Measurements from ENCODE around the gene GMPS.
"Not testable (repeated sequence)": the region's sequence is repeated elsewhere in the genome, so short reads cannot be mapped to it uniquely, and the experiment has no call there.

Gene GMPS

GRCh38 chr3:155854141-155854940 is 16.1 kb upstream of the GMPS start, which contains the start of gene SLC33A1:
Gene SLC33A1 (minus strand): TSS chr3:155854427. CDS start chr3:155853997, 430 bp downstream.
- H3K36me3 ChIP-seq (ENCODE audit: control insufficient read depth, insufficient read depth, low read length): no peaks in the 10 kb centered on the region
- H3K27ac ChIP-seq (ENCODE audit: low read length): no peak within 1 kb of the TSS
- H3K27me3 ChIP-seq (ENCODE audit: control insufficient read depth, insufficient read depth, low read length): no peaks in the 10 kb centered on the region
- H3K4me1 ChIP-seq (ENCODE audit: control insufficient read depth, insufficient read depth, low read length): no peaks in the 10 kb centered on the region
- WGBS (ENCODE audit: insufficient coverage, insufficient read length): no CpG with 5 or more reads among the region's 50 CpGs
- no peaks in the 10 kb centered on the region for H3K9me3 ChIP-seq (ENCODE audit: control insufficient read depth, insufficient read depth, low read length)
- DNase-seq (ENCODE audit: low read depth, low spot score): peak; percentile 98
- H3K4me3 ChIP-seq (ENCODE audit: low read length): peak within 1 kb of the TSS; percentile 79

GRCh38 chr3:155859859-155860258 is 10.6 kb upstream of the GMPS start:
- no peak for DNase-seq (ENCODE audit: low read depth, low spot score)

GRCh38 chr3:155860424-155860823 is 10.0 kb upstream of the GMPS start:
- DNase-seq (ENCODE audit: low read depth, low spot score); H3K27ac ChIP-seq (ENCODE audit: low read length); H3K36me3 ChIP-seq (ENCODE audit: control insufficient read depth, insufficient read depth, low read length); H3K27me3 ChIP-seq (ENCODE audit: control insufficient read depth, insufficient read depth, low read length); H3K4me3 ChIP-seq (ENCODE audit: low read length); H3K4me1 ChIP-seq (ENCODE audit: control insufficient read depth, insufficient read depth, low read length); H3K9me3 ChIP-seq (ENCODE audit: control insufficient read depth, insufficient read depth, low read length): not testable (repeated sequence)
- no CpG with 5 or more reads among the region's 5 CpGs for WGBS (ENCODE audit: insufficient coverage, insufficient read length)

More at GRCh38 chr3:155859859-155860258, 10.6 kb upstream of the GMPS start:
- Histone ChIP-seq H3K27me3 (ENCODE audit: control insufficient read depth, insufficient read depth, low read length) (no peaks in the 10 kb centered on the region), H3K4me3 (ENCODE audit: low read length) (no peak overlapping the region), H3K4me1 (ENCODE audit: control insufficient read depth, insufficient read depth, low read length) (no peaks in the 10 kb centered on the region), H3K36me3 (ENCODE audit: control insufficient read depth, insufficient read depth, low read length) (no peaks in the 10 kb centered on the region), H3K27ac (ENCODE audit: low read length) (no peak overlapping the region), H3K9me3 (ENCODE audit: control insufficient read depth, insufficient read depth, low read length) (no peaks in the 10 kb centered on the region)
- WGBS (ENCODE audit: insufficient coverage, insufficient read length): no CpG with 5 or more reads among the region's 2 CpGs

GRCh38 chr3:155861476-155862183 is 8.8 kb upstream of the GMPS start:
- no peaks in the 10 kb centered on the region for H3K36me3 ChIP-seq (ENCODE audit: control insufficient read depth, insufficient read depth, low read length)
- H3K27ac ChIP-seq (ENCODE audit: low read length): no peak overlapping the region
- no peak for DNase-seq (ENCODE audit: low read depth, low spot score)
- H3K4me1 ChIP-seq (ENCODE audit: control insufficient read depth, insufficient read depth, low read length): no peaks in the 10 kb centered on the region
- no CpG with 5 or more reads among the region's 2 CpGs for WGBS (ENCODE audit: insufficient coverage, insufficient read length)
- no peak overlapping the region for H3K4me3 ChIP-seq (ENCODE audit: low read length)
- no peaks in the 10 kb centered on the region for H3K9me3 ChIP-seq (ENCODE audit: control insufficient read depth, insufficient read depth, low read length)
- H3K27me3 ChIP-seq (ENCODE audit: control insufficient read depth, insufficient read depth, low read length): no peaks in the 10 kb centered on the region

GRCh38 chr3:155862290-155862982 is 8.0 kb upstream of the GMPS start:
- not testable (repeated sequence) for DNase-seq (ENCODE audit: low read depth, low spot score); H3K4me1 ChIP-seq (ENCODE audit: control insufficient read depth, insufficient read depth, low read length); H3K27ac ChIP-seq (ENCODE audit: low read length); H3K27me3 ChIP-seq (ENCODE audit: control insufficient read depth, insufficient read depth, low read length); H3K9me3 ChIP-seq (ENCODE audit: control insufficient read depth, insufficient read depth, low read length); H3K36me3 ChIP-seq (ENCODE audit: control insufficient read depth, insufficient read depth, low read length); H3K4me3 ChIP-seq (ENCODE audit: low read length)
- WGBS (ENCODE audit: insufficient coverage, insufficient read length): no CpG with 5 or more reads among the region's 12 CpGs

- WGBS (ENCODE audit: insufficient coverage, insufficient read length): no CpG with 5 or more reads among the region's 12 CpGs
- Histone ChIP-seq H3K36me3 (ENCODE audit: control insufficient read depth, insufficient read depth, low read length) (no peaks in the 10 kb centered on the region), H3K27me3 (ENCODE audit: control insufficient read depth, insufficient read depth, low read length) (no peaks in the 10 kb centered on the region), H3K4me1 (ENCODE audit: control insufficient read depth, insufficient read depth, low read length) (no peaks in the 10 kb centered on the region), H3K4me3 (ENCODE audit: low read length) (no peak overlapping the region), H3K9me3 (ENCODE audit: control insufficient read depth, insufficient read depth, low read length) (no peaks in the 10 kb centered on the region), H3K27ac (ENCODE audit: low read length) (no peak overlapping the region)
- DNase-seq (ENCODE audit: low read depth, low spot score): no peak
These were observed 7.2 kb upstream of the GMPS start for GRCh38 chr3:155863072-155863784.

GRCh38 chr3:155869691-155870090 is 759 bp upstream of the GMPS start:
- WGBS (ENCODE audit: insufficient coverage, insufficient read length): no CpG with 5 or more reads among the region's 3 CpGs
- Histone ChIP-seq H3K27me3 (ENCODE audit: control insufficient read depth, insufficient read depth, low read length) (no peaks in the 10 kb centered on the region), H3K27ac (ENCODE audit: low read length) (no peak overlapping the region), H3K4me3 (ENCODE audit: low read length) (no peak overlapping the region; the same call in 1 of the 2 replicates), H3K36me3 (ENCODE audit: control insufficient read depth, insufficient read depth, low read length) (no peaks in the 10 kb centered on the region), H3K9me3 (ENCODE audit: control insufficient read depth, insufficient read depth, low read length) (no peaks in the 10 kb centered on the region), H3K4me1 (ENCODE audit: control insufficient read depth, insufficient read depth, low read length) (peaks cover 1% of the 10 kb centered on the region; the same call in 1 of the 2 replicates)
- DNase-seq (ENCODE audit: low read depth, low spot score): no peak

GRCh38 chr3:155870945-155871745 is 695 bp downstream of the GMPS start:
- no peaks in the 10 kb centered on the region for H3K9me3 ChIP-seq (ENCODE audit: control insufficient read depth, insufficient read depth, low read length)
- no CpG with 5 or more reads among the region's 85 CpGs for WGBS (ENCODE audit: insufficient coverage, insufficient read length)
- peak overlapping the region; percentile 84 for H3K4me3 ChIP-seq (ENCODE audit: low read length)
- no peak for DNase-seq (ENCODE audit: low read depth, low spot score)
- peaks cover 1% of the 10 kb centered on the region; the same call in 1 of the 2 replicates for H3K4me1 ChIP-seq (ENCODE audit: control insufficient read depth, insufficient read depth, low read length)
- no peaks in the 10 kb centered on the region for H3K36me3 ChIP-seq (ENCODE audit: control insufficient read depth, insufficient read depth, low read length)
- no peak overlapping the region for H3K27ac ChIP-seq (ENCODE audit: low read length)
- H3K27me3 ChIP-seq (ENCODE audit: control insufficient read depth, insufficient read depth, low read length): no peaks in the 10 kb centered on the region

- WGBS (ENCODE audit: insufficient coverage, insufficient read length): no CpG with 5 or more reads among the region's 19 CpGs
- no peaks in the 10 kb centered on the region for H3K9me3 ChIP-seq (ENCODE audit: control insufficient read depth, insufficient read depth, low read length)
- H3K4me3 ChIP-seq (ENCODE audit: low read length): peak overlapping the region; percentile 84
- no peak overlapping the region for H3K27ac ChIP-seq (ENCODE audit: low read length)
- no peaks in the 10 kb centered on the region for H3K27me3 ChIP-seq (ENCODE audit: control insufficient read depth, insufficient read depth, low read length)
- DNase-seq (ENCODE audit: low read depth, low spot score): no peak
- peaks cover 1% of the 10 kb centered on the region; the same call in 1 of the 2 replicates for H3K4me1 ChIP-seq (ENCODE audit: control insufficient read depth, insufficient read depth, low read length)
- no peaks in the 10 kb centered on the region for H3K36me3 ChIP-seq (ENCODE audit: control insufficient read depth, insufficient read depth, low read length)
These were observed 1.3 kb downstream of the GMPS start for GRCh38 chr3:155871746-155872158.
